ENCODE results near the gene MAPK12. TPM values are rescaled to one million over a fixed set of nuclear protein-coding genes. Genes with fewer than 3 reads are reported as not detected.

The MAPK12 gene
- total and polyA plus RNA-seq, 9 of the 15 experiments (the other 6 are each of a cell fraction or from before 2014, with no cell fraction given), result 0.79 to 71.5 (median 32.8) TPM

DNA sequence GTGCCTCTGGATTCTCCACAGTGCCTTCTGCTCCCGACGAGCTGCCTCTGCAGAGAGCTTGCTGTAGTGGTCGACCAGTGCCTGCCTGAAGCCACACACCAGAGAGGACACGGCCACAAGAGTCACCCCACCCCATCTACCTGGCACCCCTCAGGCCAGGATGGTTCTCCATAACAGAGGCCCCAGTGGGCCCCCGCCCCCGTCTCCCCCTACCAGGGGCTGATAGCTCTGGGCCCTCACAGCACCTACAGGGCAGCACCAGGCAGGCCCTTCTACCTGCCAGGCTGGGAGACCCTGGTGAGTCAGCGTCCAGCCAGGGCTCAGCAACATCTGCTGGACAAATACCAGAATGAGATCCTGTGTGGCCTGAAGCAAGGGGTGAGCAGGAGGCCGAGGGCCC is 39.0 kb downstream of the MAPK12 start:
- H3K9me1 ChIP-seq (ENCODE audit: control insufficient read depth, insufficient read depth, low read length), result no peaks in the 10 kb centered on the region
- H3K4me2 ChIP-seq (ENCODE audit: insufficient read depth, low read length), result no peak overlapping the region
- no peak overlapping the region for H3K27ac ChIP-seq (ENCODE audit: extremely low read depth, low read depth, low read length)
- no peak overlapping the region for H3K4me3 ChIP-seq
- FAIRE-seq (no peak), DNase-seq (ENCODE audit: extremely low read depth in 1 of 4, low spot score in 3 of 4) (no peak), ATAC-seq (no peak)
- H3K9me3 ChIP-seq (replicated peaks; ENCODE audit: control insufficient read depth, insufficient read depth, low read depth, low read length), result 0 out of 2 replicates have a peak, but pooled peaks cover 1% of the 10 kb centered on the region
- H3K79me2 ChIP-seq (ENCODE audit: control insufficient read depth, insufficient read depth, low read length), result no peaks in the 10 kb centered on the region
- no peaks in the 10 kb centered on the region for H4K20me1 ChIP-seq (replicated peaks; ENCODE audit: control insufficient read depth, insufficient read depth, low read length)
- no peak overlapping the region for H3K9ac ChIP-seq (ENCODE audit: insufficient read depth in 1 of 2, low read depth in 2 of 2, low read length in 2 of 2)
- peaks cover 0 to 36% of the 10 kb centered on the region in 2 experiments; a peak in 3 of 5 replicates for H3K4me1 ChIP-seq (replicated peaks in 1 of 2; ENCODE audit: control insufficient read depth in 2 of 2, insufficient read depth in 2 of 2, low read length in 2 of 2)
- no TSS peak for BruUV-seq (replicated peaks)
- 88% methylated on average over 5 of the region's 8 CpGs for WGBS (ENCODE audit: insufficient coverage, low coverage, missing lambda C conversion rate)
- CTCF ChIA-PET (ENCODE audit: low intra/inter-chr PET ratio), result no interaction called here
- TF ChIP-seq RB1 (IDR thresholded peaks at IDR 0.05; ENCODE audit: low read depth) (no peak), SAP30 (IDR thresholded peaks at IDR 0.05; ENCODE audit: borderline replicate concordance, insufficient read depth, low read depth, low read length, poor library complexity, severe bottlenecking) (no peak), ZNF696 (CRISPR knock-in tag; conservative IDR thresholded peaks at IDR 0.05) (no peak), KLF13 (tag; IDR thresholded peaks at IDR 0.05; ENCODE audit: borderline replicate concordance, low read depth) (no peak), CBFB (CRISPR knock-in tag; IDR thresholded peaks at IDR 0.05) (no peak), NR4A1 (CRISPR knock-in tag; IDR thresholded peaks at IDR 0.05) (no peak), NR4A1 (tag; IDR thresholded peaks at IDR 0.05) (no peak), DIDO1 (tag; IDR thresholded peaks at IDR 0.05; ENCODE audit: low read depth) (no peak)
- TF ChIP-seq, protein P1, sequence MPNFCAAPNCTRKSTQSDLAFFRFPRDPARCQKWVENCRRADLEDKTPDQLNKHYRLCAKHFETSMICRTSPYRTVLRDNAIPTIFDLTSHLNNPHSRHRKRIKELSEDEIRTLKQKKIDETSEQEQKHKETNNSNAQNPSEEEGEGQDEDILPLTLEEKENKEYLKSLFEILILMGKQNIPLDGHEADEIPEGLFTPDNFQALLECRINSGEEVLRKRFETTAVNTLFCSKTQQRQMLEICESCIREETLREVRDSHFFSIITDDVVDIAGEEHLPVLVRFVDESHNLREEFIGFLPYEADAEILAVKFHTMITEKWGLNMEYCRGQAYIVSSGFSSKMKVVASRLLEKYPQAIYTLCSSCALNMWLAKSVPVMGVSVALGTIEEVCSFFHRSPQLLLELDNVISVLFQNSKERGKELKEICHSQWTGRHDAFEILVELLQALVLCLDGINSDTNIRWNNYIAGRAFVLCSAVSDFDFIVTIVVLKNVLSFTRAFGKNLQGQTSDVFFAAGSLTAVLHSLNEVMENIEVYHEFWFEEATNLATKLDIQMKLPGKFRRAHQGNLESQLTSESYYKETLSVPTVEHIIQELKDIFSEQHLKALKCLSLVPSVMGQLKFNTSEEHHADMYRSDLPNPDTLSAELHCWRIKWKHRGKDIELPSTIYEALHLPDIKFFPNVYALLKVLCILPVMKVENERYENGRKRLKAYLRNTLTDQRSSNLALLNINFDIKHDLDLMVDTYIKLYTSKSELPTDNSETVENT (CRISPR knock-in tag; IDR thresholded peaks at IDR 0.05), result no peak
- TF ChIP-seq, protein P2, sequence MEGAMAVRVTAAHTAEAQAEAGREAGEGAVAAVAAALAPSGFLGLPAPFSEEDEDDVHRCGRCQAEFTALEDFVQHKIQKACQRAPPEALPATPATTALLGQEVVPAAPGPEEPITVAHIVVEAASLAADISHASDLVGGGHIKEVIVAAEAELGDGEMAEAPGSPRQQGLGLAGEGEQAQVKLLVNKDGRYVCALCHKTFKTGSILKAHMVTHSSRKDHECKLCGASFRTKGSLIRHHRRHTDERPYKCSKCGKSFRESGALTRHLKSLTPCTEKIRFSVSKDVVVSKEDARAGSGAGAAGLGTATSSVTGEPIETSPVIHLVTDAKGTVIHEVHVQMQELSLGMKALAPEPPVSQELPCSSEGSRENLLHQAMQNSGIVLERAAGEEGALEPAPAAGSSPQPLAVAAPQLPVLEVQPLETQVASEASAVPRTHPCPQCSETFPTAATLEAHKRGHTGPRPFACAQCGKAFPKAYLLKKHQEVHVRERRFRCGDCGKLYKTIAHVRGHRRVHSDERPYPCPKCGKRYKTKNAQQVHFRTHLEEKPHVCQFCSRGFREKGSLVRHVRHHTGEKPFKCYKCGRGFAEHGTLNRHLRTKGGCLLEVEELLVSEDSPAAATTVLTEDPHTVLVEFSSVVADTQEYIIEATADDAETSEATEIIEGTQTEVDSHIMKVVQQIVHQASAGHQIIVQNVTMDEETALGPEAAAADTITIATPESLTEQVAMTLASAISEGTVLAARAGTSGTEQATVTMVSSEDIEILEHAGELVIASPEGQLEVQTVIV (CRISPR knock-in tag; IDR thresholded peaks at IDR 0.05; ENCODE audit: borderline replicate concordance), result no peak
- TF ChIP-seq, protein P3, sequence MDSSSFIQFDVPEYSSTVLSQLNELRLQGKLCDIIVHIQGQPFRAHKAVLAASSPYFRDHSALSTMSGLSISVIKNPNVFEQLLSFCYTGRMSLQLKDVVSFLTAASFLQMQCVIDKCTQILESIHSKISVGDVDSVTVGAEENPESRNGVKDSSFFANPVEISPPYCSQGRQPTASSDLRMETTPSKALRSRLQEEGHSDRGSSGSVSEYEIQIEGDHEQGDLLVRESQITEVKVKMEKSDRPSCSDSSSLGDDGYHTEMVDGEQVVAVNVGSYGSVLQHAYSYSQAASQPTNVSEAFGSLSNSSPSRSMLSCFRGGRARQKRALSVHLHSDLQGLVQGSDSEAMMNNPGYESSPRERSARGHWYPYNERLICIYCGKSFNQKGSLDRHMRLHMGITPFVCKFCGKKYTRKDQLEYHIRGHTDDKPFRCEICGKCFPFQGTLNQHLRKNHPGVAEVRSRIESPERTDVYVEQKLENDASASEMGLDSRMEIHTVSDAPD (CRISPR knock-in tag; IDR thresholded peaks at IDR 0.05), result no peak
- no peaks in the 10 kb centered on the region for H3K27me3 ChIP-seq (ENCODE audit: control insufficient read depth in 2 of 2, insufficient read depth in 2 of 2, low read length in 2 of 2)
- POLR2A ChIA-PET, result interaction anchor here (0.6 to 0.7 kb wide), 3 partner anchors 8 to 363 kb away, joined by 3 read pairs; no protein-coding TSS in a partner anchor
- intact Hi-C loops (cut with micrococcal nuclease), result no loop called here
- in situ Hi-C loops (cut with MboI), result no loop called here
- H2AFZ ChIP-seq (ENCODE audit: low read depth, low read length), result no peak overlapping the region
- H3K36me3 ChIP-seq (ENCODE audit: control insufficient read depth, insufficient read depth, low read length), result peaks cover 80% of the 10 kb centered on the region; the same call in 2 of the 3 replicates
